Measurements from ENCODE around the gene TUT1.
A peak's percentile ranks its signal among the peaks of the same experiment; 100 is the strongest.
"Not testable (repeated sequence)": the region's sequence is repeated elsewhere in the genome, so short reads cannot be mapped to it uniquely, and the experiment has no call there.

Gene TUT1

DNA sequence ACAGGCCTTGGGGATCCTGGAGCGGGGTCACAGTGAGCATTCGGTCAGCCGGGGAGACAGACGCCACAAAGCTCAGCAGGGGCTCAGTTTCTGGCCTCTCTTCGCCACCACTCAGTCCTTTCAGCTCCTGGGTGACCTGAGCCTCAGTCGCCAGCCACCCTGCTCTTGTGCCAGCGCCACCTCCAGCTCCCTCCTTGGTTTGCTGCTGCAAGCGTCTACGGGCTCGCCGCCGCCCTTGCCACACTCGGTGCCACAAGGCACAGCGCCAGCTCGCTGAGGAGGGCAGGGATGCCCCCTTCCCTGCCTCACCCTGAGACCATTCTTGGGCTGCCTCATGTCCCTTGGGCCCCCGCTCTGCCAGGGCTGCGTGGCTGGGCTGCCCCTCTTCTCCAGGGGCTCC is 16.2 kb downstream of the TUT1 start:
- H3K4me1 Mint-ChIP-seq (ENCODE audit: low read depth), result peaks cover 44% of the 10 kb centered on the region
- peak overlapping the region; percentile 100 for H3K27ac Mint-ChIP-seq
- no peaks in the 10 kb centered on the region for H3K27me3 Mint-ChIP-seq
- H3K4me3 Mint-ChIP-seq, result peak overlapping the region; percentile 99
- H3K9me3 Mint-ChIP-seq, result no peaks in the 10 kb centered on the region
- DNase-seq, result no peak
- peaks cover 93% of the 10 kb centered on the region for H3K36me3 Mint-ChIP-seq (ENCODE audit: low read depth)

DNA sequence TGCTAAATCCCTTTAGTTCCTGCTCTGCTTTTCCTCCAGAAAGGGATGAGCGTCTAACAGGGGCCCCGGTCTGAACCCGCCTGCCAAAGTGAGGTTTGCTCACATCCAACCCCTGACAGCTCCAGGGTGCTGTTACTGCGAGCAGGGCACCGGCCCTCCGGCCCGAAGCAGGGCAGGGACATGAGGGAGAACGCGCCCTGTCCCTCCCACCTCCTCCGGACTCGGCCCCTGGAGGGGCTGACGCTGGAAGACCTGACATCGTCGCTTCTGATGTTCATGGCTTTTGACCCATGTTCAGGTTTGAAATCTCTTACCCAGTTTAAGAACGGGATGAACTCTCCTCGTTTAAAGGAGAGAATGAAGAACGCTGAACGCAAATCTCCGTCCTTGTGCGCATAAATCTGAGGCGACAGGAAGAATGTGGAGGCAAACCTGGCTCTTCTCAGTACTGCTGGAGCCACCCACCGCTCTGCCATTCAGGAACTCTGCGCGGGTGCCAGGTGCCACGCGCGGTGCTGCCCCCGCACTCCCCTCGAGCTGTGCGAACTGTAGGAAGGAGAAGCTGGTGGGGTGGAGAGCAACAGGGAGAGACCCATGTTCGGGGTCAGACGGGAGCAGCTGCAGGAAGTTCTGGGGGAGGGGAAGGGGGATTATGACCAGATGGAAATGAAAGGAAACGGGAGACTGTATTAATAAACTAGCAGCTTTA is 16.8 kb downstream of the TUT1 start:
- Mint-ChIP-seq H3K4me3 (peak overlapping the region; percentile 99), H3K4me1 (ENCODE audit: low read depth) (peaks cover 49% of the 10 kb centered on the region), H3K36me3 (ENCODE audit: low read depth) (peaks cover 97% of the 10 kb centered on the region), H3K27ac (peak overlapping the region; percentile 100), H3K9me3 (no peaks in the 10 kb centered on the region), H3K27me3 (no peaks in the 10 kb centered on the region)
- no peak for DNase-seq

DNA sequence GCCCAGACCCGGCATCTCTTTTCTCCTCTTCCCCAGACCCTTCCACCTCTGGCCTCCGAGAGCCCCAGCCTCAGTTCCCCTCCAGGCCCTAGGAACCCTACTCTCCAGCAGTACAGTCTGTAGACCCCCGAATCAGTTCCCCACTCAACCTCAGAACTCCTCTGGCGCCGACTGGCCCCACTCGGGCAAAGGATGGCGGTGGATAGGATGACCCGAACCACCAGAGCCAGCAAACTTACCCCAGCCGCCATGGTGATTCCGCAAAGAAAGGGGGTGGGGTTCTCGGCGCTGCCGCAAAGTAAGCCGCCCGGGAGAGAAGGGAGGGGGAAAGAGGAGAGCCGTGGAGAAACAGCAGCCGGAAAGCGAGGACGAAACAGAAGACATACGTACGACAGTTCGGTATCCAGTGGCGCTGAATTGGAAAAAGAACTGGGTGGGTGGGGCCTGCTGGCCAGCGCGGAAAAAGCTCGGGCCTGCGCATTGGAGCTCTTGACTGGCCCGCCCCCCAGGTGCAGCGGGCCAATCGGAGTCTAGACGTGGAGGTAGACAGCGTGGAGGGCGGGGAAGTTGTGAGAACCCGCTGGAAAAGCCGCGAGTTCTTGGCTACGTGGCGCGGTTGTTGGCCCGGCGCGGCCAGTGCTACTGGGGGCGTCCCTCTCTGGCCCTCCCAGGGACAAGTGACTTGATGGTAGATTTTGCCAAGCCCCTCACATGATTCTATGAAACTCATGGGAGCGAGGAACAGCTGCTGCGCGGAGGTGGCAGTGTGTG is 17.5 kb downstream of the TUT1 start, which contains the start of gene EEF1G:
EEF1G (minus strand) TSS at position 300 of the 771 bp plus-strand sequence; CDS start at position 251, 49 bp downstream.
- H3K4me1 Mint-ChIP-seq (ENCODE audit: low read depth), result peaks cover 54% of the 10 kb centered on the region
- H3K9me3 Mint-ChIP-seq, result no peaks in the 10 kb centered on the region
- H3K36me3 Mint-ChIP-seq (ENCODE audit: low read depth), result peaks cover 99% of the 10 kb centered on the region
- H3K27me3 Mint-ChIP-seq, result no peaks in the 10 kb centered on the region
- peak; percentile 97 for DNase-seq
- peak within 1 kb of the TSS; percentile 100 for H3K27ac Mint-ChIP-seq
- peak within 1 kb of the TSS; percentile 99 for H3K4me3 Mint-ChIP-seq

DNA sequence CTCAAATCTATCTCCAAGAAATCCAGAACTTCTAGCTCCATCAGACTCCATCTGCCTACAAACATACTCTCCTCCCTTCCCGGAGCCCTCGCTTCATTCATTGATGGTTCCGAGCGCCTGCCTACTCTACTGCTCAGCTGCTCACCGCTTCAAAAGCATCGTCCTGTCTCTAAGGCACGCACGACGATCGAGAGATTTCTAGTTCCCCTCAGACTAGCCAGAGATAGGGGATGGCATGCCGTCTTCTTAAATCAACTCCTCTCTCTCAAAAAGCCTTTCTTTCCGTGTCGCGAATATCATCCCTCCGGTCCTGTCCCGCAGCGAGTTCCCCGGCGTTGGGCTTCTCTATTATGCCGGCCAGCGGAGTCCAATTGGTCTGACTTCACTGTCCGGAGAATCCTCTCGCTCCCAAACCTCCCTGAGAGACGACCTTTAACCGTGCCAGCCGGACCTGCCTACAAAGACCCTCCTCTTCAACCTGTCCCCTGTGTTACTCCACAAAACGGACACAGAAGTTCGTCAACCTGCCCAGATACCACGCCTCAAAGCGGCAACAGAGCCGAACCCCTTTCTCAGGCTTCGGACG is 18.2 kb downstream of the TUT1 start:
- no peaks in the 10 kb centered on the region for H3K27me3 Mint-ChIP-seq
- peaks cover 97% of the 10 kb centered on the region for H3K36me3 Mint-ChIP-seq (ENCODE audit: low read depth)
- no peak for DNase-seq
- H3K4me1 Mint-ChIP-seq (ENCODE audit: low read depth), result peaks cover 57% of the 10 kb centered on the region
- H3K4me3 Mint-ChIP-seq, result peak overlapping the region; percentile 99
- H3K9me3 Mint-ChIP-seq, result no peaks in the 10 kb centered on the region
- H3K27ac Mint-ChIP-seq, result peak overlapping the region; percentile 100

DNA sequence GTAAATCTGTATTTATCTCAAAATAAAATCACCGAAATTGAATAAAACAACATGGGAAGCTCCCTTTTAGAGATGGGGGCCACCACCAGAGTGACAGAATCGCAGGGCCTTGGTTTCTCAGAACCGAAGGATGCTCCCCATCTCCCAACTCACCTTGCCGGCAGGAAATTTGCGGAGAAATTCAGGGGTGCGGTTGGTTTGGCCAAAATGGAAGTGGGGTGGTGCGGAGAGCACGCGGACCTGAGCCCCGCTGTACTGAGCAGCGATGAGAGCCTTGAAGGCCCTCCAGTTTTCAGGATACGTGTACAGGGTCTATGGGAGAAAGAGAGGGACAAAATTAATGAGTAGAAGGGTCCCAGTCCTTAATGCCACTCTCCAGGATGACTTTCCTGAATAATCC is 18.9 kb downstream of the TUT1 start:
- Mint-ChIP-seq H3K4me3 (peak overlapping the region; percentile 99), H3K36me3 (ENCODE audit: low read depth) (peaks cover 97% of the 10 kb centered on the region), H3K27ac (peak overlapping the region; percentile 100), H3K9me3 (no peaks in the 10 kb centered on the region), H3K4me1 (ENCODE audit: low read depth) (peaks cover 59% of the 10 kb centered on the region), H3K27me3 (no peaks in the 10 kb centered on the region)
- DNase-seq, result no peak

DNA sequence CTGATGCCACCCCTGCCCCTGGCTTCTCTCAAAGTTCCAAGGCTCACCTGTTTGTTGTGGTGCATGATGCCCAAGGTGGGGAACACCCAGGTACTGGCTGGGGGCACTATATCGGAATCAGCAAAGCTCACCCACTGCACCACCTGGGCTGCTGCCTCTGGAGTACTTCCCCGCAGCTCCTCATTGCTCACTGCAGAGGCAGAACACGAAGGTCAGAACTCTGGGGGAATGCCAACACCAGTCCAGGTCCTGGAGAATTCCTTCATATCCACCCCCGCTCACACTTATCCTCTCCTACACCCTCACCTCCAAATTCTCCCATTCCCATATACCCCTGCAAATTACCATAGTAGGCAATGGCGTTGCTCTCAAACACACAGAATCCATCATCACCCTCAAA is 19.8 kb downstream of the TUT1 start:
- peaks cover 66% of the 10 kb centered on the region for H3K4me1 Mint-ChIP-seq (ENCODE audit: low read depth)
- H3K4me3 Mint-ChIP-seq, result peak overlapping the region; percentile 99
- peaks cover 97% of the 10 kb centered on the region for H3K36me3 Mint-ChIP-seq (ENCODE audit: low read depth)
- H3K27me3 Mint-ChIP-seq, H3K9me3 Mint-ChIP-seq, DNase-seq: not testable (repeated sequence)
- H3K27ac Mint-ChIP-seq, result peak overlapping the region; percentile 100

DNA sequence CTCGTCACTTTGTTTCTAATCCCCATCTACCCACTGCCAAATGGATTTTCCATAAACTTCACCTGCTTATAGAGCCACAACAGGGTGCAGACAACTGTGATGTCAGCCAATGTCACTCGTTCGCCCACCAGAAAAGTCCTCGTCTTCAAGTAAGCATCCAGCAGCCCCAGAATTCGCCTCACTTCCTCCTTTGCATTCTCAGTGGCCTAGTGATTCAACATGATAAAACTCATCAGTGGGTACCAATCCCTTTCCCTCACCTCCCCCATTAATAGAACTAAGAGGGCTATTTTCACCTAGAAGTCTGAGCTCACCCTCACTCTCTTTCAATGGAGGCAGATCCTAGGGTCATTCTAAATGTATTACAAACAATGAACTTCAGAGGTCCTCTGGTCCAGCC is 20.4 kb downstream of the TUT1 start:
- H3K9me3 Mint-ChIP-seq, H3K27me3 Mint-ChIP-seq, DNase-seq: not testable (repeated sequence)
- peaks cover 72% of the 10 kb centered on the region for H3K4me1 Mint-ChIP-seq (ENCODE audit: low read depth)
- H3K27ac Mint-ChIP-seq, result peak overlapping the region; percentile 100
- peaks cover 97% of the 10 kb centered on the region for H3K36me3 Mint-ChIP-seq (ENCODE audit: low read depth)
- peak overlapping the region; percentile 99 for H3K4me3 Mint-ChIP-seq

DNA sequence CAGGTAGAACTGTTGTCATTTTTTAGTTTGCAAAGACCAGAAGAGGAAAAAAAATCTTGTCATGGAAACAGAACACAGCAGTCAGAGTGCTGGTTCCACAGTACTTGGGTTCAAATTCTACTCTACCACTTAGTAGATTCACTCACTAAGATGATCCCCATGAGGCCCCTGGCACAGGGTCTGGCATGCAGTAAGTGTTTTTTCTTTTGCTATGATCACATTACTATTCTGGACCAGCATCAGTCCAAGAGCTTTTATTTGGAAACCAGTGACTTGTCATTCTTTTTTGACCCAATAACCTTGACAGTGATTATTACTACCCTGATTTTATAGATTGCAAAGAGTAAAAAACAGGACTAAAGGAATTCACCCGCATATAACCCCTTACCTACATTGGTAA is 21.7 kb downstream of the TUT1 start:
- peaks cover 69% of the 10 kb centered on the region for H3K4me1 Mint-ChIP-seq (ENCODE audit: low read depth)
- no peaks in the 10 kb centered on the region for H3K9me3 Mint-ChIP-seq
- peak overlapping the region; percentile 100 for H3K27ac Mint-ChIP-seq
- no peak for DNase-seq
- no peaks in the 10 kb centered on the region for H3K27me3 Mint-ChIP-seq
- H3K36me3 Mint-ChIP-seq (ENCODE audit: low read depth), result peaks cover 97% of the 10 kb centered on the region
- H3K4me3 Mint-ChIP-seq, result peak overlapping the region; percentile 99

DNA sequence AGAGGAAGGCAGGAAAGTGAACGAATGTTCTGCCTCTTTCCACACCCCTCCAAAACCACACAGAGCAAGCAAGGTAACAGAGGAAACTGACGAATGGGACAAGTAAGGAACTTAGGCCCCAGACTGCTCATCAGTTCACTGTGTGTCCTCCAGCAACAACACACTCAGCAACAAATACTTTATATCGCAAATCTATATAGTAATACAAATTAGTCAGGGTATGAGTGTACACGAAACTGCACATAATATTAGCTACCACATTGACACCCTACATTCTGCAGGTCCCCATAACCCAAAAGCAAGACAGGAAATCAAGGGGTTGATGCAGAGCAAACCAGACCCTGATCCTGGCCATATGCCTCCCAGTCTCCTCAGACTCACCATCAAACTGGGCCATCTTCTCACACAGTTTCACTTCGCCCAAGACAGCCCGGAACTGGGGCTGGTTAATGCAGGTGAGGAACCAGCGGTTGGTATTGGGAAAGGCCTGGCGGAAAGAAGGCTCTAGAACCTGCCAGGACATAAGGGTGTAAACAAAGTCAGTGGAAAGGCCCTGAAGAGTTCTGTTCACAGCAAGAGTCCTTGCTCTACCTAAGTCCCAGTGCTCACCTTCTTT is 24.2 kb downstream of the TUT1 start:
- peaks cover 70% of the 10 kb centered on the region for H3K4me1 Mint-ChIP-seq (ENCODE audit: low read depth)
- H3K27ac Mint-ChIP-seq, result peak overlapping the region; percentile 90
- H3K27me3 Mint-ChIP-seq, result no peaks in the 10 kb centered on the region
- DNase-seq, result no peak
- H3K36me3 Mint-ChIP-seq (ENCODE audit: low read depth), result peaks cover 94% of the 10 kb centered on the region
- H3K9me3 Mint-ChIP-seq, result no peaks in the 10 kb centered on the region
- H3K4me3 Mint-ChIP-seq, result peak overlapping the region; percentile 54

DNA sequence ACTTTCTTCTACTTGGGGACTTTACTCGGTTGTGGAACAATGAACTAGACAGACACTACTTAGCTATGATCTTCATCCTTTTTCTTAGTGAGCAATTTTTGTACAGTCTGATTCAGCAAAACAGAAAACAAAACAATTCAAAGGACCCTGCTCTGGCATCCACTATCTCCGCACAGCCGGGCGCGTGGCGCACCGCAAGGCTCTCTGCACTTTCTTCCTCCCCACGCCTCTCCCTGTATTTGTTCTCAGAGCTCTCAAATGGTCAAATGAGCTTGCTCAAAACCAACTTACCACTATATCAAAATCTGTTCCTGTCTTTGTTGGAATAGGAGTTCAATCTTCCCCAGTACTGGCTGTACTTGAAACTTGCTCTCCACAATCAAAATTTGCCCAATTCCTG is 25.1 kb downstream of the TUT1 start:
- H3K36me3 Mint-ChIP-seq (ENCODE audit: low read depth), result peaks cover 93% of the 10 kb centered on the region
- H3K9me3 Mint-ChIP-seq, result no peaks in the 10 kb centered on the region
- DNase-seq, result no peak
- H3K4me1 Mint-ChIP-seq (ENCODE audit: low read depth), result peaks cover 67% of the 10 kb centered on the region
- H3K4me3 Mint-ChIP-seq, result peak overlapping the region; percentile 5
- H3K27ac Mint-ChIP-seq, result peak overlapping the region; percentile 53
- H3K27me3 Mint-ChIP-seq, result no peaks in the 10 kb centered on the region

DNA sequence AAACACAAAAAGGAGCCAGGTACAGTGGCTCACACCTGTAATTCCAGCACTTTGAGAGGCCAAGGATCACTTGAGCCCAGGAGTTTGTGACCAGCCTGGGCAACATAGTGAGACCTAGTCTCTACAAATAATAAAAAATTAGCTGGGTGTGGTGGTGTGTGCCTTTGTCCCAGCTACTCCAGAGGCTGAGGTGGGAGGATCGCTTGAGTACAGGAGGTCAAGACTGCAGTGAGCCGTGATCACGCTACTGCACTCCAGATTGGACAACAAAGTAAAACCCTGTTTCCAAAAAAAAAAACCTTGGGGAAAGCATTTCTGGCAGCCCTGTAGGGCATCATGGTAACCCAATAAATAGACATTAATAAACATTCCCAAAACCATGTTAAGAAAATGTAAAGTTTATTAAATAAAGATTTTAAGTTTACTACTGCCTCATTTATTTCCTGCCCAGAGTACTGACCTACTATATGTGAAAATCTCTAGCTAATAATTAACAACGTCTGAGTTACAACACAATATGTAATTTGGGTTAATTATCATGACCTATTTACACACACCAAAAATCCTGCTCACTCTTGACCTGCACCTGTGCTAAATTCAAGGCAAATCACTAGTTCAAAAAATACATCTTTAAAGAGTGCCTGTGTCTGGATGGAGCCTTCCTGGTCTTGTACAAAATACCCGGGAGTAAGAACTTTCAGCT is 26.1 kb downstream of the TUT1 start:
- Mint-ChIP-seq H3K4me1 (ENCODE audit: low read depth) (peaks cover 68% of the 10 kb centered on the region), H3K27me3 (no peaks in the 10 kb centered on the region), H3K9me3 (no peaks in the 10 kb centered on the region), H3K27ac (peak overlapping the region; percentile 53), H3K4me3 (peak overlapping the region; percentile 19), H3K36me3 (ENCODE audit: low read depth) (peaks cover 93% of the 10 kb centered on the region)
- DNase-seq, result no peak

DNA sequence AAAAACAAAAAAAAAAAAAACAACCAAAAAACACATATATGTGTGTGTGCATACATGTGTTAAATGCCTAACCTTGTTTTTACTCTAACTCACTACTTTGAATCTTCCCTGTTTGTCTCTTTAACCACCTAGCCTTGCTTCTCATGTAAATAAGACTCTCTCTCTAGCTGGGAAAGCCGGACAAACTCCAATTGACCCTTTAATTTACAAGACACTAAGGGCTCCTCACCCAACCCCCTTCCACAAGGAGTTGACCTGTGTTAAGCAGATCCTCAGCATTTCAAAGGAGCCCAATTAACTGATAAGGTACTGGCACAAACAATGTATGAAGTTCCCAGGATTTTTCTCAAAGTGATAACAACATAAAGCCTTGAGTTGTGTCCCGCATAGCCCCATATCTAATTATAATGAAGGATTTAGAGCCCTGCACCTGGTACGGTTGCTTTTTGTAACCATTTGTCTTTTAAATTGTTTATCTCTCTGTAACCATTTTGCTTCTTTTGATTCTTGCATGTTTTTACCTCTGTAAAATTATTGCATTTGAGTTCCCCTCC is 29.6 kb downstream of the TUT1 start:
- peaks cover 80% of the 10 kb centered on the region for H3K4me1 Mint-ChIP-seq (ENCODE audit: low read depth)
- not testable (repeated sequence) for H3K4me3 Mint-ChIP-seq, H3K9me3 Mint-ChIP-seq, DNase-seq, H3K27me3 Mint-ChIP-seq
- peaks cover 93% of the 10 kb centered on the region for H3K36me3 Mint-ChIP-seq (ENCODE audit: low read depth)
- H3K27ac Mint-ChIP-seq, result peak overlapping the region; percentile 86

DNA sequence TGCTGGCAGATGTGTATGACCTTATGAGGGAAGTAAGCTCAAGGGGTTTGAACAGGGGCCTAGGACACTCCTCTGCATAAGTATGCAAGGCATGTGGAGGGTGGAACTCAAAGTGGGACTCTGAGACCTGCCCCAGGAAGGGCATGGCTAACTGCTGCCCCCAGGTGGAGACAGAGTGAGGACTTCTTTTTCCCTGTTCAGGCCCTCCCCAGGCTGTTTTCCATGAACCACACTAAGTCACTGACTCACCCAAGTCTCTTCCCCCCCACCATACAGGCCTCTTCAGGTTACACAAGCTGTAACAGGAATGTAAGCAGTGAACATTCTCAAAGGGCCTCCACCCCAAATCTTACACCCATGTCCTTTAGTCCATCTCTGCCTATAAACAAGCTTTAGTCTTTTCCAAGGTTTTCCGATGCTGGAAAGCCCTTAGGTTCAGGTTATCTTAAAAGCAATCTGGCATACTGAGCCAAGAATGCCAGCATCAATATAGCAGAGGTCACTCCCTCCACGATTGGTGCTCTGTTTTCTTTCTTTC is 30.7 kb downstream of the TUT1 start:
- Mint-ChIP-seq H3K9me3 (no peaks in the 10 kb centered on the region), H3K36me3 (ENCODE audit: low read depth) (peaks cover 93% of the 10 kb centered on the region), H3K27ac (peak overlapping the region; percentile 97), H3K27me3 (no peaks in the 10 kb centered on the region), H3K4me1 (ENCODE audit: low read depth) (peaks cover 80% of the 10 kb centered on the region), H3K4me3 (no peak overlapping the region)
- peak; percentile 76 for DNase-seq
